ENCODE results near the gene RPUSD1.
"Not testable (repeated sequence)": the region's sequence is repeated elsewhere in the genome, so short reads cannot be mapped to it uniquely, and the experiment has no call there.

RPUSD1 gene

DNA sequence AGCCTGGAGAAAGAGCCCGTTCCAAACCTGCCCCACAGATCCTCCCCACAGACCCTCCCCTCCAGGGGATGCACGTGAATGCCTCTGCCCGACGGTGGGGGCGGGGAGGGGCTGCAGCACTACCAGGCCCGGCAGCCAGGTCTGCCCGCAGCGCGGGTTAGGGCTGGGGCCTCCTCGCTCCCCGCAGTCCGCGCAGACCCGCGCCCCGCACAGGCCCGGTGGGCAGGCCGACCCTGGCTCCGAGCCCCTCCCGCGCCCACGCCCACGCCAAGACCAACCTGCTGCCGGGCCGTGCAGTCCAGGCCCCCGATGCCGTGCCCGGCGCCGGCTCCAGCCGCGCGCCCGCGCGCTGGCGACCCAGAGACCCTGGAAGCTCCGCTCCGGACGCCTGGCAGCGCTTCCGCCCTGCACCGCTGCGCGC lies at the start of gene RPUSD1:
TSS of gene RPUSD1 (minus strand) at position 404 of the 421 bp plus-strand sequence. CDS start 644 bp downstream, outside the sequence.
- DNase-seq (ENCODE audit: low spot score), result no peak
- in situ Hi-C loops (cut with MboI; ENCODE audit: low pct_unique_long_range_greater_than_20kb, low sequenced_read_pairs, unreplicated experiment), result loop anchor here (5.0 kb wide), 1 partner anchor 76 kb away; no protein-coding TSS in a partner anchor
- no peak for TF ChIP-seq CTCF (IDR thresholded peaks at IDR 0.05; ENCODE audit: extremely low read depth, insufficient read depth, missing control alignments)

DNA sequence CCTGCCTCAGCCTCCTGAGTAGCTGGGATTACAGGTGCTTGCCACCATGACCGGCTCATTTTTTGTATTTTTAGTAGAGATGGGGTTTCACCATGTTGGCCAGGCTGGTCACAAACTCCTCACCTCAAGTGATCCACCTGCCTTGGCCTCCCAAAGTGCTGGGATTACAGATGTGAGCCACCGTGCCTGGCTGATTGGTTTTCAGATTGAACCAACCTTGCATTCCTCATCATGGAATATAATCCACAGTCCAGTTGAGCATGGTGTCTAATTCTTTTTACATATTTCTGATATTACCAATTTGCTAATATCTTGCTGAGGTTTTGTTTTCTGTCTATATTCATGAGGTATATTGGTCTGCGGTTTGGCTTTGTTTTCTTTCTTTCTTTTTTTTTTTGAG lies 48.6 kb upstream of the RPUSD1 start:
- DNase-seq (ENCODE audit: low spot score); in situ Hi-C loops (cut with MboI; ENCODE audit: low pct_unique_long_range_greater_than_20kb, low sequenced_read_pairs, unreplicated experiment): not testable (repeated sequence)

DNA sequence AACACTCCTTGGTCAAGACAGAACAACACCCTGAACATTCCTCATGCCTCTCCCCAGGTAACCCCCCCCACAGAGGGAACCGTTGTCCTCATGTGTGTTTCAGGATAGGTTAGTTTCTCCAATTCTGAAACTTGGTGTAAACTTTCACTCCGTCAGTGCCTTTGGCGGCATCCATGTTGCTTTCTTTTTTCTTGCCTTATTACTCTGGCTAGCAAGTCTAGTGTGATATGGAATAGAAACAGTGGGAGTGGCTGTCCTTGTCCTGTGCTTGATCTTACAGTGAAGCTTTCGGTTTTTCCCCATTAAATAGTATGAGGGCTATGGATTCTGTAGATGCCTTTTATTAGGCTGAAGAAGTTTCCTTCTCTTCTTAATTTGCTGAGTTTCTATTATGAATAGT lies 48.0 kb upstream of the RPUSD1 start:
- in situ Hi-C loops (cut with MboI; ENCODE audit: low pct_unique_long_range_greater_than_20kb, low sequenced_read_pairs, unreplicated experiment), result no loop called here

GRCh38 chr16:835373-835772 lies 47.2 kb upstream of the RPUSD1 start:
- no peak for TF ChIP-seq CTCF (IDR thresholded peaks at IDR 0.05; ENCODE audit: extremely low read depth, insufficient read depth, missing control alignments)
- no peak for DNase-seq (ENCODE audit: low spot score)
- in situ Hi-C loops (cut with MboI; ENCODE audit: low pct_unique_long_range_greater_than_20kb, low sequenced_read_pairs, unreplicated experiment), result no loop called here

More for the DNA sequence above, 48.0 kb upstream of the RPUSD1 start:
- TF ChIP-seq CTCF (IDR thresholded peaks at IDR 0.05; ENCODE audit: extremely low read depth, insufficient read depth, missing control alignments), result no peak
- DNase-seq (ENCODE audit: low spot score), result no peak

GRCh38 chr16:833411-833810 lies 45.2 kb upstream of the RPUSD1 start:
- no peak for DNase-seq (ENCODE audit: low spot score)
- in situ Hi-C loops (cut with MboI; ENCODE audit: low pct_unique_long_range_greater_than_20kb, low sequenced_read_pairs, unreplicated experiment), result no loop called here
- no peak for TF ChIP-seq CTCF (IDR thresholded peaks at IDR 0.05; ENCODE audit: extremely low read depth, insufficient read depth, missing control alignments)

DNA sequence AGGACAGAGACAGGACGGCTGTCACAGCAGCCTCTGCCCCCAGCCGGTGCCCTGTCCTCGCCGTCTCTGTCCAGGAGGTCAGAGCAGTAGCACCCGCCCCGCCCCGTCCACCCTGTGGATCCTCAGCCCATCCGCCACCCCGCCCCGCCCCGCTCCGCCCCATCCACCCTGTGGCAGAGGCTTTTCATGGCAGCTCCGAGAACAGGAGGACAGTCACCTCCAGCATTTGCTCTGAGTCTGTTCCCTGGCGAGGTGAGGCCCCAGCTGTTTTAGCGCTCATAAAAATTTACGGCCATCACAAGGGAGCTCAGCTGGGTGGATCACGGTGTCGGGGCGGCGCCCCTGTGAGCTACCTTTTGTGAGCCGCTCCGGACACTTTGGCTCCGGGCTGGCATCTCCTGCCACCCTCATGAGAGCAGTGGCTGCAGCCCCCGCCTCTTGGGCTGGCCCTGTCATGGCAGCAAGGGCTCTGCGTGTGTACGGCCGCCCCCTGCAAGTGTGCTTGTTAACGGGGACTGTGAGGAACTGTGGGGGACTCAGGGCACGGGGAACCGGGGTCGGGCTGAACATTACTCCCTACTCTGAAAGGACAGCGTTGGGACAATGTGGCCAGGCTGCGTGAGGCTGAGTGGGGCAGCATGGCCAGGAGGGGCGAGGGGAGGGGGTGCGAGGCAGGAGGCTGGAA lies 44.6 kb upstream of the RPUSD1 start:
- in situ Hi-C loops (cut with MboI; ENCODE audit: low pct_unique_long_range_greater_than_20kb, low sequenced_read_pairs, unreplicated experiment), result no loop called here
- TF ChIP-seq CTCF (IDR thresholded peaks at IDR 0.05; ENCODE audit: extremely low read depth, insufficient read depth, missing control alignments), result no peak
- no peak for DNase-seq (ENCODE audit: low spot score)

- no peak for DNase-seq (ENCODE audit: low spot score)
- in situ Hi-C loops (cut with MboI; ENCODE audit: low pct_unique_long_range_greater_than_20kb, low sequenced_read_pairs, unreplicated experiment), result no loop called here
- TF ChIP-seq CTCF (IDR thresholded peaks at IDR 0.05; ENCODE audit: extremely low read depth, insufficient read depth, missing control alignments), result no peak
These were observed 43.6 kb upstream of the RPUSD1 start for GRCh38 chr16:831571-832413.

All from GM13977 (cell line).